ENCODE results near the gene SLC2A9. TPM values are rescaled to one million over a fixed set of nuclear protein-coding genes. Genes with fewer than 3 reads are reported as not detected.

The SLC2A9 gene
- total and polyA plus RNA-seq, 2 of the 8 experiments (the other 6 are each of a cell fraction or from before 2014, with no cell fraction given) = 0.20 to 0.26 TPM

- no peak overlapping the region for H3K18ac ChIP-seq (ENCODE audit: extremely low read depth, low read length)
- H4K91ac ChIP-seq (replicated peaks; ENCODE audit: insufficient read length, low read length) = no peak overlapping the region
- H3K23me2 ChIP-seq (ENCODE audit: low read depth, low read length) = no peaks in the 10 kb centered on the region
- no peak overlapping the region for H2BK20ac ChIP-seq (ENCODE audit: low read length)
- H3K4me1 ChIP-seq (replicated peaks in 1 of 4; ENCODE audit: control insufficient read depth in 3 of 4, insufficient read depth in 4 of 4, low read length in 3 of 4) = peaks cover 2 to 12% (median 7%) of the 10 kb centered on the region in 4 experiments; a peak in 5 of 7 replicates
- no peaks in the 10 kb centered on the region for H4K20me1 ChIP-seq (replicated peaks in 1 of 2; ENCODE audit: control insufficient read depth in 1 of 2, insufficient read depth in 2 of 2, low read length in 2 of 2)
- DNase-seq (ENCODE audit: low read depth in 1 of 2, low spot score in 2 of 2) = no peak
- H3K56ac ChIP-seq (replicated peaks; ENCODE audit: insufficient read length, low read depth, low read length) = no peak overlapping the region
- ChIA-PET POLR2A (ENCODE audit: partially characterized antibody) (interaction anchor here (0.8 kb wide), 1 partner anchor 69 kb away, joined by 4 read pairs; no protein-coding TSS in a partner anchor), CTCF (ENCODE audit: partially characterized antibody) (interaction anchor here (0.8 to 1.9 kb wide), 3 partner anchors 9 to 104 kb away, joined by 3 to 4 read pairs (median 4); no protein-coding TSS in a partner anchor)
- H4K5ac ChIP-seq (ENCODE audit: insufficient read length, low read depth, low read length) = no peak overlapping the region
- H3K36me3 ChIP-seq (ENCODE audit: control insufficient read depth in 2 of 4, insufficient read depth in 4 of 4, low read length in 3 of 4) = no peaks in the 10 kb centered on the region
- H3K79me1 ChIP-seq (ENCODE audit: low read depth, low read length) = no peaks in the 10 kb centered on the region
- no peaks in the 10 kb centered on the region for H3K27me3 ChIP-seq (replicated peaks in 1 of 4; ENCODE audit: control insufficient read depth in 3 of 4, extremely low read depth in 1 of 4, insufficient read depth in 3 of 4, low read length in 3 of 4)
- TF ChIP-seq RXRA (IDR thresholded peaks at IDR 0.05; ENCODE audit: insufficient read depth, low read depth, low read length) (no peak), JUN (IDR thresholded peaks at IDR 0.05; ENCODE audit: low read depth, low read length) (no peak), HDAC6 (IDR thresholded peaks at IDR 0.05; ENCODE audit: low read depth, low read length) (no peak), POLR2A (IDR thresholded peaks at IDR 0.05; ENCODE audit: control extremely low read depth in 1 of 2, low read depth in 2 of 2, low read length in 2 of 2) (no peak), CREB1 (IDR thresholded peaks at IDR 0.05) (no peak), PHF8 (conservative IDR thresholded peaks at IDR 0.05; ENCODE audit: low read depth, low read length) (no peak), NRF1 (IDR thresholded peaks at IDR 0.05; ENCODE audit: low read depth, low read length) (no peak), SP2 (IDR thresholded peaks at IDR 0.05; ENCODE audit: low read length) (no peak)
- H3K9ac ChIP-seq (replicated peaks in 1 of 4; ENCODE audit: extremely low read depth in 1 of 4, low read depth in 3 of 4, low read length in 3 of 4) = no peak overlapping the region
- no peak overlapping the region for H2BK15ac ChIP-seq (ENCODE audit: low read length)
- no peak overlapping the region for H3K27ac ChIP-seq (ENCODE audit: low read depth, low read length)
- H2AFZ ChIP-seq (ENCODE audit: low read length) = no peak overlapping the region
- no peak overlapping the region for H3K4ac ChIP-seq (replicated peaks; ENCODE audit: insufficient read length, low read depth, low read length)
- no peak overlapping the region for H3K23ac ChIP-seq (ENCODE audit: insufficient read length)
- no peak overlapping the region for H2BK120ac ChIP-seq (replicated peaks; ENCODE audit: low read depth, low read length)
- H3K79me2 ChIP-seq (ENCODE audit: control insufficient read depth in 1 of 2, insufficient read depth in 2 of 2, low read length in 2 of 2) = no peaks in the 10 kb centered on the region
- no peak overlapping the region for H2BK12ac ChIP-seq (ENCODE audit: low read depth, low read length)
- no peak overlapping the region for H2AK5ac ChIP-seq (ENCODE audit: low read depth, low read length)
- no peak overlapping the region for H2BK5ac ChIP-seq (ENCODE audit: low read depth, low read length)
- H4K8ac ChIP-seq (ENCODE audit: extremely low read depth, insufficient read depth, low read length) = no peak overlapping the region
- H3K9me3 ChIP-seq (ENCODE audit: insufficient read depth in 2 of 2, low read depth in 1 of 2, low read length in 1 of 2) = no peaks in the 10 kb centered on the region
- FAIRE-seq = no peak
- no peak overlapping the region for H3K4me3 ChIP-seq (ENCODE audit: extremely low read depth in 1 of 4, insufficient read depth in 2 of 4, low read depth in 3 of 4, low read length in 4 of 4)
- no peak overlapping the region for H3K14ac ChIP-seq (ENCODE audit: insufficient read length)
- WGBS, 2 experiments (ENCODE audit: extremely low coverage in 1 of 2, insufficient coverage in 1 of 2, insufficient read length in 1 of 2, insufficient replicate concordance in 2 of 2, low coverage in 1 of 2, low lambda C conversion rate in 2 of 2, missing lambda C conversion rate in 1 of 2) = 89% methylated on average over 4 of the region's 4 CpGs; no CpG with 5 or more reads in 1 of the 2 experiments
- H3K4me2 ChIP-seq (ENCODE audit: insufficient read depth in 1 of 2, low read depth in 2 of 2, low read length in 2 of 2) = no peak overlapping the region; a peak in 1 of 4 replicates
Observed at GRCh38 chr4:10048941-10049697, 27.8 kb upstream of the SLC2A9 start.
